K562 (cell line): Measurements from ENCODE around the gene PTPN1.

Experiments
- JUN ChIP-seq, 2 experiments: sonication (generic) in 1 of 2; formaldehyde crosslinking in 1 of 2; IDR thresholded peaks; 2 replicates each; pipeline versions ENCODE4 v1.6.1 to v1.8.0; 2012 to 2022; ENCODE audit warnings: borderline replicate concordance in 2 of 2, mild to moderate bottlenecking in 2 of 2, improper control_type of control experiment in 1 of 2, low read depth in 1 of 2, low read length in 1 of 2, missing genetic modification reagents in 1 of 2
- MTA3 ChIP-seq: fragments of 450-650 bp; formaldehyde crosslinking; IDR thresholded peaks from 2 replicates; pipeline ENCODE4 v1.6.1; 2017; ENCODE audit warnings: mild to moderate bottlenecking, borderline replicate concordance
- POLR2A ChIP-seq: fragments of 450-650 bp; conservative IDR thresholded peaks from 2 replicates; pipeline ENCODE4 v1.6.1; 2016
- TBP ChIP-seq: optimal IDR thresholded peaks from 2 replicates; pipeline ENCODE3; 2011; ENCODE audit warnings: low read depth, low read length, improper control_type of control experiment
- ZEB2 ChIP-seq: fragments of 450-650 bp; IDR thresholded peaks from 2 replicates; pipeline ENCODE4 v1.6.1; 2016

DNA sequence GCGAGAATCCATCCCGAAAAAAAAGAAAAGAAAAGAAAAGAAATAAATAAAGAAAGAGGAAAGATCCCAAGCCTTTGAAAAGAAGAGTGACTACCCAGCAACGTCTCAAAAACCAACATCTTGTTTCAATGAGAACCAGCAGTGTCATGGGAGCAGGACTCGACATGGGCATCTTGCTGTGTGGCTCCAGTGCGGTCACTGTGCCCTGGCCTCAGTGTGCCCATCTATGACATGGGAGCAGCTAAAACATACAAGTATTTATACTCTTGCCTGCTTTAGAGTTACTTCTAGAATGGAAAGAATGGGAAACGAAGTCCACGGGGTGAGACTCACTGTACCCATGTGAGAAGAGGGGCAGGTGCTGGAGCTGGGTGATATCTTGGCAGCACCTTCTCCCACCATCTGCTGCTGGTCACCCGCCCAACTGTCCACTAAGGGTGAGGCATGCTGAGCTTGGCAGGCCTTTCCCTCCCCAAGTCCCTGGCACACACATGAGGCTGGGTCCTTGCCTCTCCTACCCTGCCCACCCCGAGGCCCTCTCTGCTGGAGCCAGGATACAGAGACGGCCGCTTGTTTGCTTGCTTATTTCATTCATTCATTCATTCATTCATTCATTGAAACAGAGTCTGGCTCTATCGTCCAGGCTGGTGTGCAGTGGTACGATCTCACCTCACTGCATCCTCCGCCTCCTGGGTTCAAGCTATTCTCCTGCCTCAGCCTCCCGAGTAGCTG, 103.4 kb downstream of the PTPN1 start:
- TF ChIP-seq MTA3 = no peak
- TF ChIP-seq POLR2A = no peak
- no peak for TF ChIP-seq TBP
- TF ChIP-seq ZEB2 = no peak
- TF ChIP-seq JUN (IDR thresholded peaks at IDR 0.05; ENCODE audit: borderline replicate concordance, low read depth, low read length) = no peak
- no peak for TF ChIP-seq JUN (CRISPR knock-in tag; IDR thresholded peaks at IDR 0.05; ENCODE audit: borderline replicate concordance)
